Measurements from ENCODE around the gene CRY1.

CRY1 gene

GRCh38 chr12:106955377-106956047 is 137.8 kb downstream of the CRY1 start, which contains the start of gene TMEM263:
TMEM263 (plus strand) TSS chr12:106955907; CDS start chr12:106967117, 11,210 bp downstream.
- DNase-seq: peak; percentile 86

GRCh38 chr12:106954462-106955376 is 138.6 kb downstream of the CRY1 start:
- DNase-seq: no peak

GRCh38 chr12:106953352-106954250 is 139.7 kb downstream of the CRY1 start:
- no peak for DNase-seq

- DNase-seq: no peak
Measured at GRCh38 chr12:106950591-106950990, 142.8 kb downstream of the CRY1 start.

GRCh38 chr12:106947461-106947860 is 145.9 kb downstream of the CRY1 start:
- no peak for DNase-seq

GRCh38 chr12:106945261-106945851 is 148.0 kb downstream of the CRY1 start:
- DNase-seq: no peak

- DNase-seq: no peak
Measured at GRCh38 chr12:106942775-106943174, 150.6 kb downstream of the CRY1 start.

- no peak for DNase-seq
Measured at GRCh38 chr12:106941481-106942156, 151.7 kb downstream of the CRY1 start.

All from 8988T (cell line).